ENCODE results near the gene COX20.

Gene COX20

DNA sequence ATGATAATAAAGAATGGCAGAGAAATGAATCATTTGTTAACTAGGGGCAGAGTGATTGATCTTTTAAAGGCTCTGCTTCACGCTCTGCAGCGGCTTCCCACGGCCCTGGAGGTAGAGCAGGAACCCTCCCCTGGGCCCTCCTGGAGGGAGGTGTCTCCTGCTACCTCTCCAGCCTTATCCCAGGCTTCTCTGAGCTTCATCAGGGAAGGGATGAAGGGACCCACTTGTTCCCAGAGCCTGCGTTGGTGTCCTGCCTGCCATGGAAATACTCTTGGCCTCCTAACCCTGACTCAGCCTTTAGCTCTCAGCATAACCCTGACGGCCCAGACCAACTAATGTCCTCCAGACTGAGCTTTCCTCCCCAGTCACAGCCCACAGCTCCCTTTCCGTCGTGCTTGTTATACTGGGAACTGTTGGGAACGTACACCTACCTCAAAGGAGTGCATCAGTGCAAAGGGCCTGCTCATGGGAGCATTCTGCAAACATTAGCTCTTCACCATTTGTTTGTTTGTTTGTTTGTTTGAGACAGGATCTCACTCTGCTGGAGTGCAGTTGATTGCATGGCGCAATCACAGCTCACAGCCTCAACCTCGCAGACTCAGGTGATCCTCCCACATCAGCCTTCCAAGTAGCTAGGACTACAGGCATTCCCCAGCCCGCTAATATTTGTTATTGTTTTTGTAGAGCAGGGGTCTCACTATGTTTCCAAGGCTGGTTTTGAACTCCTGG is 46.3 kb downstream of the COX20 start:
- DNase-seq, result no peak

DNA sequence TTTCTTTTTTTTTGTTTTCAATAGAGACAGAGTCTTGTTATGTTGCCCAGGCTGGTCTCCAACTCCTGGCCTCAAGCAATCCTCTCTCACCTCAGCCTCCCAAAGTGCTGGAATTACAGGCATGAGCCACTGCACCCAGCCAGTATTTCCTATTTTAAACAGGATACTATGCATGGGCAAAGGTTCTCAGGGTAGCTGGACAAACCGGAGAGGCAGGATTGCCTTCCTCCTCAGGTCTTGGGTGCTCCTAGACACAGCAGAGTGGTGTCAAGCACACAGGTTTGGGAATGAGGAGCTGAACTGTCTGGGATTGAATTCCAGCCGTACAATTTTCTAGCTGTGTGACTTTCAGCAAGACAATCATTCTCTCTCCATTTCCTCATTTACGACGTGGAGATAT is 51.8 kb downstream of the COX20 start:
- DNase-seq, result no peak

DNA sequence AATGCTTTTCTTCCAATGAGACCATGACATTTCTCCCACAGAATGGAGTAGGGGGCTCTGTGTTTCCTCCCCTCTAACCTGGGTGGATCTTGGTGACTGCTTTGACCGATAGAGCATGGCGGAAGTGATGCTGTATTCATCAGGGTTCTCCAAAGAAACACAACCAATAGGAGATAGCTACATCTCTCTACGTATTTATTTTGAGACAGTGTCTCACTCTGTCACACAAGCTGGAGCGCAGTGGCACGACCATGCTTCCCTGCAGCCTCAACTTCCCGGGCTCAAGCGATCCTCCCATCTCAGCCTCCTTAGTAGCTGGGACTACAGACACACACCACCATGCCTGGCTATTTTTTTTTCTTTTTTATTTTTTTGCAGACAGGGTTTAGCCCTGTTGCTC is 58.4 kb downstream of the COX20 start:
- no peak for DNase-seq
